OCI-LY1 (cell line): Measurements from ENCODE around the gene GNG3.

Source experiments
- H2AFZ ChIP-seq: fragments of 200-600 bp; sonication (generic), shearing (Covaris generic); 2 replicates; pipeline ENCODE4 v1.6.0; 2014; ENCODE audit warnings: antibody characterized with exemption, mild to moderate bottlenecking, low read length
- H3F3A ChIP-seq: fragments of 200-600 bp; sonication (generic), shearing (Covaris generic); 2 replicates; pipeline ENCODE4 v1.6.0; 2014; ENCODE audit warnings: mild to moderate bottlenecking, antibody characterized with exemption, low read length, moderate library complexity; ENCODE audit not compliant: insufficient read depth
- H3K27ac ChIP-seq: fragments of 200-600 bp; sonication (generic); 2 replicates; pipeline ENCODE4 v1.5.1; 2014; ENCODE audit warnings: low read length, mixed run types, mild to moderate bottlenecking, low read depth; ENCODE audit not compliant: poor library complexity, severe bottlenecking
- H3K27me3 ChIP-seq: fragments of 200-600 bp; sonication (generic); 2 replicates; pipeline ENCODE4 v1.6.0; 2014; ENCODE audit warnings: antibody characterized with exemption, mild to moderate bottlenecking, low read length, moderate library complexity; ENCODE audit not compliant: insufficient read depth
- H3K36me3 ChIP-seq: fragments of 200-600 bp; sonication (generic); 2 replicates; pipeline ENCODE4 v1.6.1; 2014; ENCODE audit warnings: mild to moderate bottlenecking, antibody characterized with exemption, low read length, moderate library complexity, mixed read lengths; ENCODE audit not compliant: insufficient read depth
- H3K4me1 ChIP-seq: fragments of 200-600 bp; sonication (generic); 2 replicates; pipeline ENCODE4 v1.5.1; 2014; ENCODE audit warnings: mild to moderate bottlenecking, low read length, moderate library complexity; ENCODE audit not compliant: insufficient read depth, severe bottlenecking
- H3K4me2 ChIP-seq: fragments of 200-600 bp; sonication (generic), shearing (Covaris generic); 2 replicates; pipeline ENCODE4 v1.6.1; 2014; ENCODE audit warnings: low read length
- H3K4me3 ChIP-seq: fragments of 200-600 bp; sonication (generic); 2 replicates; pipeline ENCODE4 v1.5.1; 2014; ENCODE audit warnings: low read length, low read depth, mild to moderate bottlenecking, mixed read lengths; ENCODE audit not compliant: poor library complexity, severe bottlenecking
- H3K79me2 ChIP-seq: fragments of 200-600 bp; shearing (Covaris generic); 2 replicates; pipeline ENCODE4 v1.6.1; 2016; ENCODE audit warnings: mixed run types, low read length, mixed read lengths; ENCODE audit not compliant: insufficient read depth
- H3K9ac ChIP-seq: fragments of 200-600 bp; sonication (generic), shearing (Covaris generic); 2 replicates; pipeline ENCODE4 v1.6.1; 2014; ENCODE audit warnings: mild to moderate bottlenecking, low read length, mixed read lengths
- H3K9me2 ChIP-seq: fragments of 200-600 bp; sonication (generic), shearing (Covaris generic); 2 replicates; pipeline ENCODE4 v1.6.1; 2014; ENCODE audit warnings: low read depth, mild to moderate bottlenecking, low read length, mixed read lengths
- H3K9me3 ChIP-seq: fragments of 200-600 bp; shearing (Covaris generic); 2 replicates; pipeline ENCODE4 v1.6.1; 2014; ENCODE audit warnings: low read length, mixed read lengths
- H4K20me1 ChIP-seq: fragments of 200-600 bp; sonication (generic), shearing (Covaris generic); 2 replicates; pipeline ENCODE4 v1.6.0; 2016; ENCODE audit warnings: mild to moderate bottlenecking, low read length; ENCODE audit not compliant: insufficient read depth
- CTCF ChIP-seq: fragments of 200-600 bp; sonication (generic), shearing (Covaris generic); IDR thresholded peaks from 2 replicates; pipeline ENCODE4 v1.5.1; 2017; ENCODE audit warnings: mild to moderate bottlenecking, antibody characterized with exemption, low read length, moderate library complexity, mixed read lengths
- EZH2 ChIP-seq: fragments of 200-600 bp; sonication (generic), shearing (Covaris generic); IDR thresholded peaks from 2 replicates; pipeline ENCODE4 v1.8.0; 2017; ENCODE audit warnings: borderline replicate concordance, mixed run types, mild to moderate bottlenecking, antibody characterized with exemption, low read length, moderate library complexity, mixed read lengths

Gene GNG3

DNA sequence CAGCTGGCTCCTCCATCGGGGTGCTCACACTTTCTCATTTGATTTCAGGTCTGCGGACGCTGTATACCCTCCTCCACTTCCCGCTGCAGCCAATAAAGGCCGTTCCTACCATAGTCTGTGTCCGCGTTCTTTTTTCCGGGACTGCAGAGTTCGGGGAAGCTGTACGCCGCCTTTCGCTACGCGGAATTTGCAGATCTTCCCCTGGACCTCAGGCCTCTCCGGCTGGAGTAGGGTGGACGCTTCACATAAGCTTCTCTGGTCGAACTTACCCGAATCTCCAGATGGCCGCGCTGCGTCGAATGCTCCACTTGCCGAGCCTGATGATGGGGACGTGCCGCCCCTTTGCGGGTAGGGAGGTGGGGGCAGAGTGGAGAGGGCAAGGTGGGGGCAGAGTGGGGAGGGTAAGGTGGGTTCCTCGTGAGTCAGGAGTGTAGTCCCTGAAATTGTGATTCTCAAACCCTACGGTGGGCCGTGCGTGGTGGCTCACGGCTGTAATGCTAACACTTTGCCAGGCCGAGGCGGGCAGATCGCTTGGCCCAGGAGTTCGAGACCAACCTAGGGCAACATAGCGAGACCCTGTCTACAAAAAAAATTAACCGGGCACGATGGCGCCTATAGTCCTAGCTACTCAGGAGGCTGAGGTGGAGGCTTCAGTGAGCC, 41.7 kb upstream of the GNG3 start:
- Histone ChIP-seq H3K4me1 (peaks cover 49% of the 10 kb centered on the region), H3K4me2 (peak overlapping the region; percentile 94), H3K4me3 (peak overlapping the region; percentile 94), H3K27ac (peak overlapping the region; percentile 93), H3K27me3 (no peaks in the 10 kb centered on the region), H3K36me3 (peaks cover 48% of the 10 kb centered on the region), H3K9me3 (no peaks in the 10 kb centered on the region), H4K20me1 (no peaks in the 10 kb centered on the region), H3K9me2 (no peaks in the 10 kb centered on the region), H3F3A (no peaks in the 10 kb centered on the region), H3K9ac (peak overlapping the region; percentile 99), H2AFZ (no peak overlapping the region), H3K79me2 (peaks cover 11% of the 10 kb centered on the region; the same call in 1 of the 2 replicates)
- TF ChIP-seq EZH2 (no peak), CTCF (no peak)

DNA sequence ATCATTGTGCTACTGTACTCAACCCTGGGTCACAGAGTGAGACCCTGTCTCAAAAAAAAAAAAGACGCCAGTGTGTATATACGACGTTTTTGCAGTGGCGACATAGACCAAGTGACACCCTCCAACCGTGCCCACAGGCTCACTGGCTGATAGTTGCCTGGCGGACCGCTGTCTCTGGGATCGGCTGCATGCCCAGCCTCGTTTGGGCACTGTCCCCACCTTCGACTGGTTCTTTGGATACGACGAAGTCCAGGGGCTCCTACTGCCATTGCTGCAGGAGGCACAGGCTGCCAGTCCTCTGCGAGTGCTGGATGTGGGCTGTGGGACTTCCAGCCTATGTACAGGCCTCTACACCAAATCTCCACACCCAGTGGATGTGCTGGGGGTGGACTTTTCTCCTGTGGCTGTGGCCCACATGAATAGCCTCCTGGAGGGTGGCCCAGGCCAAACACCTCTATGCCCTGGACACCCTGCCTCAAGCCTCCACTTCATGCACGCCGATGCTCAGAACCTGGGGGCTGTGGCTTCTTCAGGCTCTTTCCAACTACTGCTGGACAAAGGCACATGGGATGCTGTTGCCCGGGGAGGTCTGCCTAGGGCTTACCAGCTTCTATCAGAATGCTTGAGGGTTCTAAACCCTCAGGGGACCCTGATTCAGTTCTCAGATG, 41.1 kb upstream of the GNG3 start:
- Histone ChIP-seq H2AFZ (no peak overlapping the region), H3K36me3 (peaks cover 45% of the 10 kb centered on the region), H3K9me3 (no peaks in the 10 kb centered on the region), H3K27me3 (no peaks in the 10 kb centered on the region), H3K4me3 (peak overlapping the region; percentile 94), H3K9me2 (no peaks in the 10 kb centered on the region), H3K27ac (peak overlapping the region; percentile 93), H3K4me1 (peaks cover 53% of the 10 kb centered on the region), H3F3A (no peaks in the 10 kb centered on the region), H3K9ac (peak overlapping the region; percentile 99), H3K79me2 (peaks cover 15% of the 10 kb centered on the region; the same call in 1 of the 2 replicates), H3K4me2 (peak overlapping the region; percentile 94), H4K20me1 (no peaks in the 10 kb centered on the region)
- TF ChIP-seq CTCF (no peak), EZH2 (no peak)

DNA sequence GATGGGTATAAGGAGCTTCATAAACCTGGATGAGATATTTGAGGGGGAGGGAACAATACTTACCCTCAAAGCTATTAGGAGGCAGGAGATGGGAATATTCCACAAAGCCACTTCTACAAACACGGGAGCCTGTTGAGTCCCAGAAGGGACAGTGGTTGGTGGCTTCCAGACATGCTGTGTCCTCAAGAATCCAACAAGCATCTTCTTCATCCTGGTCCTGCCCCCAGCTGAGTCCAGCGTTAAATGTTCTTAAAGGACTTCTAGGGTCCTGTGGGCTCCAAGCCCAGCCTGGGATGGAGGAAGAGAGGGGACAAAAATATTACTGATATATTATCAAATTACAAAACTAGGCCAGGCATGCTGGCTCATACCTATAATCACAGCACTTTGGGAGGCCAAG, 40.0 kb upstream of the GNG3 start:
- peak overlapping the region; percentile 94 for H3K4me3 ChIP-seq
- TF ChIP-seq EZH2 (no peak), CTCF (no peak)
- peaks cover 38% of the 10 kb centered on the region for H3K36me3 ChIP-seq
- no peak overlapping the region for H2AFZ ChIP-seq
- peak overlapping the region; percentile 99 for H3K9ac ChIP-seq
- no peaks in the 10 kb centered on the region for H3K27me3 ChIP-seq
- H3K9me3 ChIP-seq: no peaks in the 10 kb centered on the region
- H3K27ac ChIP-seq: peak overlapping the region; percentile 93
- peaks cover 55% of the 10 kb centered on the region for H3K4me1 ChIP-seq
- H3K9me2 ChIP-seq: no peaks in the 10 kb centered on the region
- peak overlapping the region; percentile 94 for H3K4me2 ChIP-seq
- no peaks in the 10 kb centered on the region for H4K20me1 ChIP-seq
- no peaks in the 10 kb centered on the region for H3F3A ChIP-seq
- peaks cover 15% of the 10 kb centered on the region; the same call in 1 of the 2 replicates for H3K79me2 ChIP-seq
